Small intestine (tissue), 7 donors: ENCODE data around the gene NAA15. TPM values are rescaled to one million over a fixed set of nuclear protein-coding genes. Genes with fewer than 3 reads are reported as not detected.
"Not testable (repeated sequence)": the region's sequence is repeated elsewhere in the genome, so short reads cannot be mapped to it uniquely, and the experiment has no call there.

Experiments
- DNase-seq, 2 donors: peaks; one replicate each; pipeline versions ENCODE4 v3.0.0 to v3.0.0-alpha.2; 2013
- FAIRE-seq: peaks from 2 replicates; lab custom pipeline; 2012; peaks lifted over from hg19 to GRCh38; lab: Jason Lieb, UNC
- H3K27ac ChIP-seq, 3 donors: one replicate each; pipeline ENCODE4 v1.5.1; 2013; ENCODE audit warnings: low read length in 2 of 3, mild to moderate bottlenecking in 2 of 3, control low read depth in 1 of 3, inconsistent platforms in 1 of 3, low read depth in 1 of 3, moderate library complexity in 1 of 3
- H3K27me3 ChIP-seq, 3 donors: one replicate each; pipeline ENCODE4 v1.6.1; 2013; ENCODE audit warnings: low read length in 3 of 3, inconsistent platforms in 1 of 3; ENCODE audit not compliant: control insufficient read depth in 3 of 3, insufficient read depth in 3 of 3
- H3K36me3 ChIP-seq, 3 donors: one replicate each; pipeline ENCODE4 v1.6.1; 2013; ENCODE audit warnings: low read length in 3 of 3, inconsistent platforms in 1 of 3, low read depth in 1 of 3, mild to moderate bottlenecking in 1 of 3, moderate library complexity in 1 of 3; ENCODE audit not compliant: control insufficient read depth in 3 of 3, insufficient read depth in 2 of 3
- H3K4me1 ChIP-seq, 3 donors: one replicate each; pipeline ENCODE4 v1.6.1; 2013; ENCODE audit warnings: low read length in 2 of 3, inconsistent platforms in 1 of 3, low read depth in 1 of 3, mild to moderate bottlenecking in 1 of 3, moderate library complexity in 1 of 3; ENCODE audit not compliant: control insufficient read depth in 3 of 3, insufficient read depth in 2 of 3
- H3K4me3 ChIP-seq, 3 donors: one replicate each; pipeline ENCODE4 v1.5.1; 2013; ENCODE audit warnings: low read length in 3 of 3, control low read depth in 1 of 3, inconsistent platforms in 1 of 3, low read depth in 1 of 3, mild to moderate bottlenecking in 1 of 3, moderate library complexity in 1 of 3
- H3K9me3 ChIP-seq, 2 donors: one replicate each; pipeline ENCODE4 v1.6.1; 2013; ENCODE audit warnings: low read depth in 1 of 2, low read length in 1 of 2; ENCODE audit not compliant: control insufficient read depth in 2 of 2, insufficient read depth in 1 of 2
- WGBS, 3 donors: extraction: QIAGEN DNeasy Blood & Tissue Kit; methylation state at CpG; one replicate each; pipeline ENCODE4 v1.1.7; 2013; 5-methylcytosine and 5-hydroxymethylcytosine counted together
- polyA plus RNA-seq, 4 donors: library from polyadenylated mRNA; stranded (reverse) in 3 of 4; unstranded in 1 of 4; fragments of 200-250 nt in 3 of 4; fragments of 120-200 nt in 1 of 4; gene quantifications; one replicate each; pipeline versions ENCODE4 v1.2.1 to v1.2.3, GENCODE V29; 2013
- donor health status: healthy with polysubstance abuse.
- donor health status: control.
- donor health status: control.
- donor health status: Bipolar disorder and iron deficiency.
- donor health status: healthy.

Gene NAA15
- polyA plus RNA-seq, 4 donors: 5.4 to 20.9 (median 8.6) TPM

- Histone ChIP-seq H3K4me1 (no peaks in the 10 kb centered on the region), H3K4me3 (no peak overlapping the region), H3K27me3 (no peaks in the 10 kb centered on the region), H3K9me3 (peaks cover 0 to 46% of the 10 kb centered on the region in 2 donors), H3K36me3 (peaks cover 0 to 12% (median 0%) of the 10 kb centered on the region in 3 donors), H3K27ac (no peak overlapping the region)
- 92 to 93% (median 92%) methylated on average over 7 of the region's 7 CpGs for WGBS, 3 donors
- FAIRE-seq (no peak), DNase-seq (no peak)
Measured at GRCh38 chr4:139443661-139444060, 142.4 kb downstream of the NAA15 start.

- not testable (repeated sequence) for DNase-seq, FAIRE-seq, H3K27ac ChIP-seq, H3K4me1 ChIP-seq, H3K4me3 ChIP-seq, H3K27me3 ChIP-seq
- Histone ChIP-seq H3K9me3 (peaks cover 0 to 48% of the 10 kb centered on the region in 2 donors), H3K36me3 (peaks cover 0 to 17% (median 0%) of the 10 kb centered on the region in 3 donors)
- 63 to 64% (median 64%) methylated on average over 3 of the region's 3 CpGs for WGBS, 3 donors
Measured at GRCh38 chr4:139444881-139445280, 143.6 kb downstream of the NAA15 start.

GRCh38 chr4:139447078-139447477, 145.8 kb downstream of the NAA15 start:
- H3K4me3 ChIP-seq, H3K27ac ChIP-seq, H3K27me3 ChIP-seq, FAIRE-seq, H3K4me1 ChIP-seq: not testable (repeated sequence)
- Histone ChIP-seq H3K36me3 (peaks cover 0 to 12% (median 0%) of the 10 kb centered on the region in 3 donors), H3K9me3 (peaks cover 0 to 37% of the 10 kb centered on the region in 2 donors)
- WGBS, 3 donors: 69 to 90% (median 69%) methylated on average over 4 of the region's 4 CpGs
- DNase-seq: peak; percentile 19 to 38

DNA sequence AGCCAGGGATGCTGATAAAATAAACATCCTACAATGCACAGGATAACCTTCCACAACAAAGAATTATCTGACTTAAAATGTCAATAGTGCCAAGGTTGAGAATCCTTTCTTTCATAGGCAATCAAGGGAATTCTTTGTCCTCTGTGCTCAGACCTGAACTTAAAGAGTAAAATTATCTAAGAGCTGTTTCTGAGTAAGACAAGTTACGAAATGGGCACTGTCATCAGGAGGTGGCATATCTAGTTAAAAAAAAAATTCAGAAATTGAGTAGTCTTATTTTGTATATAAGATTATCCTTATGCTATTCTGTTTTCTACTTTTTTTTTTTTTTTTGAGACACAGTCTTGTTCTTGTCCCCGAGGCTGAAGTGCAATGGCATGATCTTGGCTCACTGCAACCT, 149.3 kb downstream of the NAA15 start:
- no peaks in the 10 kb centered on the region for H3K27me3 ChIP-seq
- 95 to 97% (median 97%) methylated on average over 2 of the region's 2 CpGs for WGBS, 3 donors
- peaks cover under 1 to 4% (median 3%) of the 10 kb centered on the region in 3 donors for H3K4me1 ChIP-seq
- no peak overlapping the region for H3K27ac ChIP-seq
- peaks cover 0 to 22% of the 10 kb centered on the region in 2 donors for H3K9me3 ChIP-seq
- FAIRE-seq (no peak), DNase-seq (no peak)
- peaks cover 0 to 7% (median 0%) of the 10 kb centered on the region in 3 donors for H3K36me3 ChIP-seq
- H3K4me3 ChIP-seq: no peak overlapping the region

- peaks cover 0 to 5% (median 0%) of the 10 kb centered on the region in 3 donors for H3K36me3 ChIP-seq
- FAIRE-seq (no peak), DNase-seq (no peak)
- H3K4me1 ChIP-seq: peaks cover 5 to 9% (median 7%) of the 10 kb centered on the region in 3 donors
- H3K9me3 ChIP-seq: peaks cover 0 to 11% of the 10 kb centered on the region in 2 donors
- H3K4me3 ChIP-seq: no peak overlapping the region
- 59 to 66% (median 65%) methylated on average over 1 of the region's 1 CpG for WGBS, 3 donors
- H3K27ac ChIP-seq: peak overlapping the region in 1 of 3 donors; percentile 100
- no peaks in the 10 kb centered on the region for H3K27me3 ChIP-seq
Measured at GRCh38 chr4:139451997-139452396, 150.7 kb downstream of the NAA15 start.

GRCh38 chr4:139453041-139453370, 151.7 kb downstream of the NAA15 start:
- peaks cover 0 to 5% (median 0%) of the 10 kb centered on the region in 3 donors for H3K36me3 ChIP-seq
- peak overlapping the region; percentile 80 to 98 (median 95) for H3K4me3 ChIP-seq
- 1 to 2% (median 1%) methylated on average over 15 of the region's 15 CpGs for WGBS, 3 donors
- H3K4me1 ChIP-seq: peaks cover 5 to 18% (median 8%) of the 10 kb centered on the region in 3 donors
- DNase-seq (peak; percentile 87 to 89), FAIRE-seq (no peak)
- peaks cover 0 to 7% of the 10 kb centered on the region in 2 donors for H3K9me3 ChIP-seq
- peak overlapping the region; percentile 97 to 100 (median 98) for H3K27ac ChIP-seq
- H3K27me3 ChIP-seq: no peaks in the 10 kb centered on the region

DNA sequence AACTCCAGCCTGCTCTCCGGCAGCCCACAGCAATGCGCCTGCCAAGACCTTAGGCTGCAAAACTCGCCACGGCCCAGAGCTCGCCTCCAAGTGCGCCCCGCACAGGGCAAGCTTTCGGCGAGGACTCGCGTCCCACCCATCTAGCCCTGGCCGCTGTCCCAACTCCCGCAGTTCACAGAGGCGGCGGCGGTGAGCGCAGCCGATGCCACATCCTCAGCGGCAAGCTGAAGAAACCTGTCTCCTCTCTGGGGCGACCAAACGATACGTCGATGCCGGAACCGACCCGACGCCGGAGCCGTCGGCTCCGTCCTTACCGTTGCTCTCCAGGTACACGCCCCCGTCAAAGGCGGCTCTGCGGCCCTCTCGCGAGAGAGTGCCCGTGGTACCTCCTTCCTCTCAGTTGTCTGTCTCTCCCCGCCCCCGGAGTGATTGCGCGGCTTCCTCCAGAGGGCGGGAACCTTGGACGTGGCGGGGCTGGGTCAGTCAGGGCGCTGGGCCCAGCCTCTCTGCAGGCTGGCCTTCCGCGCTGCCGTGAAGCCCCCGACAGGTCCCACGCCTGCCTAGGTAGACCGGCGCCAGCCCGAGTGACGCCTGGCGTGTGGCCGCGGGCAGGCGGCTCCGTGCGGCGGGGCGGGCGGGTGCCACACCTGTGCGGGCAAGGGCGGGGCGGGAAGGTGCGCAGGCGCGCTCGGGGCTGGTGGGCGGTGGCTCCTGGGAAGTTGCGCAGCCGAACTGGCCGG, 152.2 kb downstream of the NAA15 start:
- Histone ChIP-seq H3K27ac (peak overlapping the region; percentile 97 to 100 (median 98)), H3K9me3 (peaks cover 0 to 7% of the 10 kb centered on the region in 2 donors), H3K27me3 (no peaks in the 10 kb centered on the region), H3K4me1 (peaks cover 5 to 24% (median 10%) of the 10 kb centered on the region in 3 donors), H3K4me3 (peak overlapping the region; percentile 80 to 98 (median 95)), H3K36me3 (peaks cover 0 to 5% (median 0%) of the 10 kb centered on the region in 3 donors)
- DNase-seq (peak; percentile 98), FAIRE-seq (no peak)
- 0 to 1% (median 0%) methylated on average over 65 to 76 of the region's 76 CpGs for WGBS, 3 donors

GRCh38 chr4:139454111-139455045, 153.1 kb downstream of the NAA15 start, which contains the start of gene RAB33B:
TSS of gene RAB33B (plus strand) at chr4:139454121. CDS start at chr4:139454196, 75 bp downstream.
- Histone ChIP-seq H3K9me3 (peaks cover 0 to 2% of the 10 kb centered on the region in 2 donors), H3K4me3 (peak within 1 kb of the TSS; percentile 80 to 98 (median 95)), H3K4me1 (peaks cover 5 to 24% (median 10%) of the 10 kb centered on the region in 3 donors), H3K36me3 (peaks cover 0 to 3% (median 0%) of the 10 kb centered on the region in 3 donors), H3K27ac (peak within 1 kb of the TSS; percentile 97 to 100 (median 98)), H3K27me3 (no peaks in the 10 kb centered on the region)
- 0 to 1% (median 1%) methylated on average over 46 of the region's 46 CpGs for WGBS, 3 donors
- FAIRE-seq (no peak), DNase-seq (no peak)
